DOHH2 (cell line): ENCODE measurements around the gene TMEM26.

ENCODE experiments used
- H3F3A ChIP-seq: fragments of 200-600 bp; sonication (generic), shearing (Covaris generic); 2 replicates; pipeline ENCODE4 v1.6.0; 2016; ENCODE audit warnings: antibody characterized with exemption, mild to moderate bottlenecking; ENCODE audit not compliant: control insufficient read depth, insufficient read depth
- H3K27ac ChIP-seq: fragments of 200-600 bp; sonication (generic); 2 replicates; pipeline ENCODE4 v1.5.1; 2014; ENCODE audit warnings: low read depth, mild to moderate bottlenecking, low read length, moderate library complexity
- H3K27me3 ChIP-seq: fragments of 200-600 bp; sonication (generic); 2 replicates; pipeline ENCODE4 v1.6.1; 2014; ENCODE audit warnings: mild to moderate bottlenecking, low read length, mixed read lengths; ENCODE audit not compliant: control insufficient read depth
- H3K36me3 ChIP-seq: fragments of 200-600 bp; sonication (generic); 2 replicates; pipeline ENCODE4 v1.6.1; 2014; ENCODE audit warnings: mild to moderate bottlenecking, low read length, moderate library complexity, mixed read lengths; ENCODE audit not compliant: control insufficient read depth
- H3K4me1 ChIP-seq: fragments of 200-600 bp; sonication (generic); 2 replicates; pipeline ENCODE4 v1.6.1; 2014; ENCODE audit warnings: mild to moderate bottlenecking, low read length, mixed read lengths; ENCODE audit not compliant: control insufficient read depth
- H3K4me2 ChIP-seq: fragments of 200-600 bp; sonication (generic); 2 replicates; pipeline ENCODE4 v1.6.0; 2014; ENCODE audit warnings: mild to moderate bottlenecking, low read length, moderate library complexity
- H3K4me3 ChIP-seq: fragments of 200-600 bp; sonication (generic); 2 replicates; pipeline ENCODE4 v1.5.1; 2014; ENCODE audit warnings: mild to moderate bottlenecking, low read length, mixed read lengths
- H3K79me2 ChIP-seq: fragments of 200-600 bp; sonication (generic); 2 replicates; pipeline ENCODE4 v1.6.1; 2014; ENCODE audit warnings: mild to moderate bottlenecking, low read length, mixed read lengths; ENCODE audit not compliant: control insufficient read depth
- H3K9me2 ChIP-seq: fragments of 200-600 bp; sonication (generic); replicated peaks from 2 replicates; pipeline ENCODE4 v1.6.1; 2014; ENCODE audit warnings: mild to moderate bottlenecking, low read length, mixed read lengths; ENCODE audit not compliant: control insufficient read depth
- H3K9me3 ChIP-seq: fragments of 200-600 bp; sonication (generic); 2 replicates; pipeline ENCODE4 v1.6.1; 2014; ENCODE audit warnings: antibody characterized with exemption, low read length, mixed read lengths; ENCODE audit not compliant: control insufficient read depth, insufficient read depth
- H4K20me1 ChIP-seq: fragments of 200-600 bp; sonication (generic); 2 replicates; pipeline ENCODE4 v1.6.0; 2014; ENCODE audit warnings: low read depth, mild to moderate bottlenecking, antibody characterized with exemption, low read length, moderate library complexity; ENCODE audit not compliant: control insufficient read depth, insufficient read depth
- CTCF ChIP-seq: fragments of 200-600 bp; sonication (generic); IDR thresholded peaks from one replicate; pipeline ENCODE4 v1.5.1; 2014; ENCODE audit warnings: antibody characterized with exemption, mild to moderate bottlenecking, low read depth, low read length; ENCODE audit not compliant: poor library complexity, severe bottlenecking
- EZH2phosphoT487 ChIP-seq: fragments of 200-600 bp; sonication (generic); IDR thresholded peaks from 2 replicates; pipeline ENCODE4 v1.6.1; 2017; ENCODE audit warnings: borderline replicate concordance, mild to moderate bottlenecking, antibody characterized with exemption, low read length, moderate library complexity, mixed read lengths

The TMEM26 gene

GRCh38 chr10:61487506-61487905 is 34.3 kb upstream of the TMEM26 start:
- TF ChIP-seq CTCF (no peak), EZH2phosphoT487 (no peak)
- Histone ChIP-seq H4K20me1 (no peaks in the 10 kb centered on the region), H3K4me2 (no peak overlapping the region), H3K27ac (no peak overlapping the region), H3K36me3 (no peaks in the 10 kb centered on the region), H3F3A (no peaks in the 10 kb centered on the region), H3K27me3 (no peaks in the 10 kb centered on the region), H3K9me3 (no peaks in the 10 kb centered on the region), H3K4me1 (no peaks in the 10 kb centered on the region), H3K4me3 (no peak overlapping the region), H3K9me2 (no peaks in the 10 kb centered on the region), H3K79me2 (no peaks in the 10 kb centered on the region)

GRCh38 chr10:61486738-61487396 is 33.7 kb upstream of the TMEM26 start:
- H3K79me2 ChIP-seq = no peaks in the 10 kb centered on the region
- H3K4me2 ChIP-seq = no peak overlapping the region
- no peaks in the 10 kb centered on the region for H3K9me2 ChIP-seq
- H3K4me3 ChIP-seq = no peak overlapping the region
- no peaks in the 10 kb centered on the region for H3K4me1 ChIP-seq
- no peaks in the 10 kb centered on the region for H3F3A ChIP-seq
- H3K36me3 ChIP-seq = no peaks in the 10 kb centered on the region
- no peak overlapping the region for H3K27ac ChIP-seq
- H3K9me3 ChIP-seq = no peaks in the 10 kb centered on the region
- H3K27me3 ChIP-seq = no peaks in the 10 kb centered on the region
- no peak for TF ChIP-seq EZH2phosphoT487
- TF ChIP-seq CTCF = no peak
- no peaks in the 10 kb centered on the region for H4K20me1 ChIP-seq

GRCh38 chr10:61486251-61486650 is 33.1 kb upstream of the TMEM26 start:
- no peak overlapping the region for H3K4me2 ChIP-seq
- TF ChIP-seq CTCF (no peak), EZH2phosphoT487 (no peak)
- no peaks in the 10 kb centered on the region for H3K36me3 ChIP-seq
- H3K9me3 ChIP-seq = no peaks in the 10 kb centered on the region
- H3K79me2 ChIP-seq = no peaks in the 10 kb centered on the region
- H3K4me1 ChIP-seq = no peaks in the 10 kb centered on the region
- no peaks in the 10 kb centered on the region for H3K9me2 ChIP-seq
- H3F3A ChIP-seq = no peaks in the 10 kb centered on the region
- H3K27ac ChIP-seq = no peak overlapping the region
- H4K20me1 ChIP-seq = no peaks in the 10 kb centered on the region
- H3K27me3 ChIP-seq = no peaks in the 10 kb centered on the region
- no peak overlapping the region for H3K4me3 ChIP-seq
